ENCODE measurements around the gene NTSR2.
A peak's percentile ranks its signal among the peaks of the same experiment; 100 is the strongest.

The NTSR2 gene

DNA sequence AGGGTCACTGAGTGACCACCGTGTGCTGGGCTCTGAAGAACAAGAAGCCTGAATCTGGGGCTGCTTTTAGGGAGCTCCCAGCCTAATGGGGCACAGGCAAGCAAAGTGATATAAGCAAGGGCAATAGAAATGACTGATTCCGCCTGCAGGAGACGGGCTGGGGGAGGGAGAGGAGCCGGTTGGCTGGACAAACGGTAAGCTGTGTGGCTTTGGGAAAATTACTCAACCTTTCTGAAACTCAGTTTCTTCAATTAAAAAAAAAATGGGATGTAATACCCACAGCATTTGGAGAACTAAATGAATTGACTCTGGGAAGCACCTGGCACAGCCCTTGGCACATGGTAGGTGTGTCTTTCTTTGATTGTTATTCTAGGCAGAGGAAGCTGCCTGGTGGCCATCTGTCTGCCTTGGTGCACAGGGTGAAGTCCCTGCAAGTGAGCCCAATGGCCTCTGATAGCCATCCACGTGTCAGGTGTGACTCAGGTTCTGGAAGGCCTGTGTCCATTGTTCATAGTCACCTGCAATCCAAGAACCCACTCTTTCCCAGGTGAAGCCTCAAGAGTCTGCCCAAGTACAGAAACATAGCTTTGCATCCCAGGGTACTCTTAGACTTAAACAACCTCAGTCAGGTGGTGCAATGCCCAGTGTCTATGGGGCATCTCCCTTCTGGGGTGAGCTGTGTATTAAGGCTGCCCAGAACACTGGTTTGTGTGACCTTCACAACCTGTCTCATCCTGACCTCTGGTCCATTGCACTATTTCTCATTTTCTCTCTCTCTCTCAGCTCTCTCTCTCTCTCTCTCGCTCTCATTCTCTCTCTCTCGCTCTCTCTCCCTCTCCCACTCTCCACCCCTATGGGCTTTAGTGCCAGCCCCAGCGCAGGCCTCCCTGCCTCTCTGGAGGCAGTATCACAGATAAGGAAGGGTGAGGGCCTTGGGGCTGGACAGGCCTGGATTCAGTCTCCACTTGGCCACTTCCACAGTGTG, 30.0 kb upstream of the NTSR2 start:
- no peak for DNase-seq

DNA sequence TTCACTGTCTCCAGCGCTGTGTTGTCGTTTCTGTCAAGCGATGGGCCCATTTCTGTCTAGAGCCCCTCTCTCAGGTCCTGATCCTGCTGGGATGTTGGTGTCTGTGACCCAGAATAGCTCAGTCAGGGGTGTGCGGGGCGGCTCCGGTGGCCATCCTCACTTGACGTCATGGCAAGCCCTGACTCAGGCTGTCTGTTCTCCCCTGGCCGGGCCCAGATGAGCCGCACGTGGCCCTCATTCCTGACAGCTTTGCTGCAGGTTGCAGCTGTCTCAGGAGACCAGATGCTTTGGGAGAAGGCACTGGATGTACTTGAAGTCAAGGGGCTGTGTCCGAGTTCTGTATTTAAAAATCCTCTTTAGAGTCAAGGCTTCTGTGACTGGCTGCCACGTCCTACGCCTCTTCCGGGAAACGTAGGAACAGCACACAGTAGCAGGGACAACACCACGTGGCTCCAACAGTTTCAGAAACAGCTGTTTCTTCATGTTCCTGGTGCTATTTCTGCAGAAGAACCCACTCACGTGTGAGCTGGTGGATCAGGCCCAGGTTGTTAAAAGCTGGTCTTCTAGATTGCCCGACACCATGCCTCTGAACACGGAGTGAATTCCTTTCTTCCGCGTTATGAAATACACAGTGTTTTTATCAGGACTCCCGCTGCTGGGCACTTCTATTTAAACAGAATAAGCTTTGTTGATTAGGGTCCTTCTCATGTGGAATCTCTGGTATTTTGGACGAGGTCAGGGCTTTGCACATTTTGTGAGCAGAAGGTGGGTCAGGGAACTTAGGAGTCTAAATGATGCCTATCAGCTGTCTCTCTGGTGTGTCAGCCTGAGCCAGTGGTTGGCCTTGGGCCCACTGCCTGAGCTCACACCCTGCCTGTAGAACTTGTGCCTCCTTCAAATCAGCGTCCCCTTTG, 28.3 kb upstream of the NTSR2 start:
- DNase-seq, result peak; percentile 90

DNA sequence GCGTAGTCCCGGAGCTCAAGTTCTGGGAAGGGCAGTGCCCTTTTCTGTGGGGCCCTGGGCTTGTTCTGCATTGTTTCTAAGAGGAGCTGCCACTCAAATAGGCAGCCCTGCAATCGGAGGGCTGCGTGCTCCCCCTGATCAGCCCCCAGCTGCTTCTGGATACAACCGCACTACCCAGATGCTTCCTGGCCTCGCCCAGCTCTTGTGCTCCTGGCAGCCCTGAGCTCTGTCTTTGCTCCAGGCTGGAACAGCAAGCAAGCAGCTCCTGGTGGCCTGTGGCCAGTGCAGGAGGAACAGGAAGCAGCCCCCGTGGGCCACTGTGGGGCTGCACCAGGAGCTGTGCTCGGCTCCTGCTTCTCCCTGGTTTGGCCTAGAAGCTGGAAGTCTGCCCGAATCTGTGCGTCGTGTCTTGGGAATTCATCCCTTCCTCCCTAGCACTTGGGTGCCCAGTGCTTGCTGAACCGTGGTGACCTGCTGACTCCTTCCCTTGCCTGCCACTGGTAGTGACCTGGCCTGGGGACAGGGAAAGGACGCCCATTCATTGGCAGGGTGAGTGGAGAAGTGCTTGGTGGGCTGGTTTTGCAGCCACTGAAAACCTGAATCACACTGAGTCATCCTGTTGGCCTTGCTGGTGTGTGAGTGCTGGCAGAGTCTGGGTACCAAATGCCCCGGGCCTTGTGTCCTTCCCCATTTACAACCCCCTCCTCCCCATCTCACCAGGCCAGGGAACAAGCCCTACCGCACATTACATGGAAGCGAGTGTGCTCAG, 27.3 kb upstream of the NTSR2 start:
- DNase-seq, result peak; percentile 86

DNA sequence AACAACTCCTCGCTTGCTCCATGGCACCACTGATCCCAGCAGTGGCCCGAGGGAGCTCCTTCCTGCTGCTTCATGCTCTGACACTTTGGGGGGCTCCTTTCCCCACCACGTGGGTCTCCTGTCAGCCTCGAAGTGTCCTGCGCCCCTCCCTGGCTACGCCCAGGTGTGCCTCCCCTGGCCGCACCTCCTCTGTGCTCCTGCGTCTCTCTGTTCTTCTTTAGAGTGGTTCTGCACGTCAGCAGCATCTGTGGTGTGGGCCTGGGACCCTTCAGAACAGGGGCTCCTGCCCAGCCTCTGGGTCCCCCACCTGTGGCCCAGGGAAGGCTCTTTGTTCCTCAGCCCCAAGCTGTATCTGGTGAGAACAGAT, 26.7 kb upstream of the NTSR2 start:
- no peak for DNase-seq

DNA sequence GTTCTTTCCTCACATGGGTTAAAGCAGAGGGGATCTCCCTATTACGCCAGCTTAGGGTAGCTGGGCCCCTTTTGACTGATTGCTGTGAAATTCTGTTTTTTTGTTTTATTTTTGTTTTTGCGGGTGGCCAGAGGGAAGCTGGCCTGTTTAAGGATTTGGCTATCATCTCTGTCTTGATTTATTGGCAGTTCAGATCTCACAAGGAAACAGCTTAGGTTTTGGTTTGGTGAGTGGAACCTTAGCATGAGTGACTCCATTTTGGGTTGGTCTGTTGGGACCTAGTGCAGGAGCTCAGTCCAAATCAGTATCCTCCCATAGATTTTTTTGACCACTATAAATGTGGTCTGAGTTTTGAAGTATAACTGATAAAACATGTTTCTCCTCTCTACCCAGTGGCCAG, 25.6 kb upstream of the NTSR2 start:
- DNase-seq, result no peak

GRCh38 chr2:11692966-11693521, 23.0 kb upstream of the NTSR2 start:
- DNase-seq, result peak; percentile 59

GRCh38 chr2:11691076-11691660, 21.2 kb upstream of the NTSR2 start:
- DNase-seq, result no peak

DNA sequence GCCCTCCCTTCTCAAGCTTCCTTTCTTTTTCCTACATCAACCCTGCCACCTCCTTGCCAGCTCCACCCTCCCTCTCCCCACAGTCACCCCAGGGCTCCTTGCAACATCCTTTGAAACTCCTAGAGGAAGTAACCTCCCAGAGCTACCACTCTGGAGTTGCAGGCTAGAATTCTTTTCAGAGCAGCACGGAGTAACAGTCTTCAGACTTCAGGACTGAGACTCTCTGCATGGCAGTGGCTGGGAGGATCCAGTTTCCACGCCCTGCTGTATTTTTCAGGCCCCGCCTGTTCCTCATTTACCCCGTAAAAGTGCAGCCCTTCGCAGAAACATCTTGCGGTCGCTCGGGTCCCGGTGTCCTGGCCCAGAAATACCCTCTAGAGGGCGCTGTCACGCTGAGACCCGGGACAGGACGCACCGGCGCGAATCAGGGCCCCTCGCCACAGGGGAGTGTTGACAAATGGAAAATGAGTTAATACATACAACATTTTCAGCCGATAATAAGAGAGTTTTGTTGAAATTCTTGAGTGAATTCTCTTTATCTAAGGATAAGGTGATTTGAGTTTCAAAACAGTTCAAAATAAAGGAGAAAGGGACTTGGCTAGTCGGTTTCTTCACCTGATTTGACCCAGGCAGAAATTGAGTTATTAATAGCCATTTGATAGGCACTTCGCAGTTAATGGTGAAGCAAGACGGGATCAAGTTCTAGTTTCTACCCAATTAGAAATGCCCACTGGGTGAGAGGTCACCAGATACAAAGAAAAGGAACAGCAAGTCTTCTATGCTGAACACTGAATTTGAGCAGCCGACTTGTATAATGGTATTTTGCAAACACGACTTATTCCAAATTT, 18.5 kb upstream of the NTSR2 start:
- peak; percentile 71 for DNase-seq

GRCh38 chr2:11687736-11688135, 17.7 kb upstream of the NTSR2 start:
- no peak for DNase-seq

- no peak for DNase-seq
These were observed 16.0 kb upstream of the NTSR2 start for GRCh38 chr2:11685906-11686470.

GRCh38 chr2:11684894-11685460, 15.0 kb upstream of the NTSR2 start:
- no peak for DNase-seq

DNA sequence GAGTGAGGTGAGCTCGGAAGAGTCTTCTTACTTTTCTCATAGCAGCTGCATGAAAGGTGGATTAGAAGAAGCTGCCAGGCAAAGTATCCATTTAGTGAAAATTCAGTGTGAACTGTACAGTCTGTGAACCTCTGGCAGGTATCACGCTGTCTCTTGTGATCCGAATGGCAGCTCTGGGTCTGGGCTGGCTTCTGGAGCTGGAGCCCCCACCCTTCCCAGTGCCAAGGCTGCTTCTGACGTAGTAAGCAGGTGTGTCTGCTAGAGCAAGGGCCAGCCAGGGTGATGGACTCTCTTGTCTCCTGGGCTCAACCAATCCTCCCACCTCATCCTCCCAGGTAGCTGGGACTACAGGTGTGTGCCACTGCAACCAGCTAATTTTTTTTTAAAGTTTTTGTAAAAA, 14.0 kb upstream of the NTSR2 start:
- DNase-seq, result no peak

GRCh38 chr2:11683476-11683875, 13.5 kb upstream of the NTSR2 start:
- DNase-seq, result no peak

DNA sequence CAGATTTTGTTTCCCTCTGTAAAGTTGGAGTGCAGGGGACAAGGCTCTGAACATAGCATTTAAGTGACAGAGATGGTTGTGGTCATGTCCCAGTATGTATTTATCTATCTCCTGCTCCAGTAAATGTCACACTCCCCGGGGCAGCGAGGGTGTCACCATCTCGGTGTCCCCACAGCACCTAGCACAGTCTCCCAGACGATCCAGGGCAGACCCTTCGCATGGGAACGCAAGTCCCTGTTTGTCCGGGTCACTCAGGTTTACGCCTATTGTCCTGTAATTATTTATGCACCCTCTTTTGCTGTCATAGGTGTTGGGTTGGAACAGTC, 12.6 kb upstream of the NTSR2 start:
- no peak for DNase-seq

- no peak for DNase-seq
These were observed 12.0 kb upstream of the NTSR2 start for GRCh38 chr2:11681722-11682589.

GRCh38 chr2:11680901-11681721, 11.1 kb upstream of the NTSR2 start:
- no peak for DNase-seq

GRCh38 chr2:11680182-11680900, 10.3 kb upstream of the NTSR2 start:
- peak; percentile 83 for DNase-seq
